Measurements from ENCODE around the gene MINDY1.

DNA sequence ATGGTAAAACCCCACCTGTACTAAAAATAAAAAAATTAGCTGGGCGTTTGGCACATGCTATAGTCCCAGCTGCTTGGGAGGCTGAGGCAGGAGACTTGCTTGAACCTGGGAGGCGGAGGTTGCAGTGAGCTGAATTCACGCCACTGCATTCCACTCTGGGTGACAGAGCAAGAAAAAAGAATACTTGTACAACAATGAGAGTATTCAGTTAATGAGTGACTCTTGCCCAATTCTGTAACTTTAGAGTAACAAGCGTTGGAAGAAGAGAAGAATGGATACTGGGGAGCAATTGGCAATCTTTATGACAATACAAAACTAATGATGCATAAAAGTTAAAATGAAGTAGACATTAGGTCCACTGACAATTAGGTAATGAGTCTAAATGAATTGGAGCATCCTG lies 14.1 kb downstream of the MINDY1 start:
- TF ChIP-seq EZH2 (IDR thresholded peaks at IDR 0.05; ENCODE audit: insufficient read depth, low read length): no peak
- TF ChIP-seq, protein P1, sequence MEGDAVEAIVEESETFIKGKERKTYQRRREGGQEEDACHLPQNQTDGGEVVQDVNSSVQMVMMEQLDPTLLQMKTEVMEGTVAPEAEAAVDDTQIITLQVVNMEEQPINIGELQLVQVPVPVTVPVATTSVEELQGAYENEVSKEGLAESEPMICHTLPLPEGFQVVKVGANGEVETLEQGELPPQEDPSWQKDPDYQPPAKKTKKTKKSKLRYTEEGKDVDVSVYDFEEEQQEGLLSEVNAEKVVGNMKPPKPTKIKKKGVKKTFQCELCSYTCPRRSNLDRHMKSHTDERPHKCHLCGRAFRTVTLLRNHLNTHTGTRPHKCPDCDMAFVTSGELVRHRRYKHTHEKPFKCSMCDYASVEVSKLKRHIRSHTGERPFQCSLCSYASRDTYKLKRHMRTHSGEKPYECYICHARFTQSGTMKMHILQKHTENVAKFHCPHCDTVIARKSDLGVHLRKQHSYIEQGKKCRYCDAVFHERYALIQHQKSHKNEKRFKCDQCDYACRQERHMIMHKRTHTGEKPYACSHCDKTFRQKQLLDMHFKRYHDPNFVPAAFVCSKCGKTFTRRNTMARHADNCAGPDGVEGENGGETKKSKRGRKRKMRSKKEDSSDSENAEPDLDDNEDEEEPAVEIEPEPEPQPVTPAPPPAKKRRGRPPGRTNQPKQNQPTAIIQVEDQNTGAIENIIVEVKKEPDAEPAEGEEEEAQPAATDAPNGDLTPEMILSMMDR (IDR thresholded peaks at IDR 0.05; ENCODE audit: insufficient read depth, low read depth, low read length): no peak
